GM06990 (cell line): ENCODE data around the gene PTPN21.

Source experiments
- DNase-seq: peaks from one replicate; pipeline ENCODE4 v3.0.0-alpha.2; 2011; ENCODE audit not compliant: insufficient read length; ENCODE audit errors: extremely low read depth
- H3K27me3 ChIP-seq: replicated peaks from 2 replicates; pipeline ENCODE4 v1.6.0; 2011; ENCODE audit warnings: low read length; ENCODE audit not compliant: control insufficient read depth, insufficient read depth
- H3K36me3 ChIP-seq: 2 replicates; pipeline ENCODE4 v1.5.1; 2011; ENCODE audit warnings: low read length; ENCODE audit not compliant: control insufficient read depth, insufficient read depth
- H3K4me3 ChIP-seq: replicated peaks from 2 replicates; pipeline ENCODE4 v1.5.1; 2011; ENCODE audit warnings: low read depth, mild to moderate bottlenecking, control low read depth, low read length
- CTCF ChIP-seq: IDR thresholded peaks from 2 replicates; pipeline ENCODE4 v1.5.1; 2011; ENCODE audit warnings: low read length, control low read depth, mild to moderate bottlenecking, inconsistent platforms; ENCODE audit not compliant: insufficient read depth, poor library complexity, severe bottlenecking

Gene PTPN21

GRCh38 chr14:88479574-88479987 is 75.2 kb downstream of the PTPN21 start:
- no peak for TF ChIP-seq CTCF
- H3K4me3 ChIP-seq, result no peak overlapping the region
- no peaks in the 10 kb centered on the region; the same call in 1 of the 2 replicates for H3K27me3 ChIP-seq
- DNase-seq, result no peak
- H3K36me3 ChIP-seq, result no peaks in the 10 kb centered on the region

- no peaks in the 10 kb centered on the region; the same call in 1 of the 2 replicates for H3K27me3 ChIP-seq
- TF ChIP-seq CTCF, result no peak
- H3K4me3 ChIP-seq, result no peak overlapping the region
- DNase-seq, result no peak
- no peaks in the 10 kb centered on the region for H3K36me3 ChIP-seq
Observed at GRCh38 chr14:88478931-88479330, 75.9 kb downstream of the PTPN21 start.

GRCh38 chr14:88477513-88478250 is 77.1 kb downstream of the PTPN21 start:
- H3K36me3 ChIP-seq, result no peaks in the 10 kb centered on the region
- no peak for DNase-seq
- no peak overlapping the region for H3K4me3 ChIP-seq
- no peak for TF ChIP-seq CTCF
- no peaks in the 10 kb centered on the region; the same call in 1 of the 2 replicates for H3K27me3 ChIP-seq

GRCh38 chr14:88476825-88477224 is 78.0 kb downstream of the PTPN21 start:
- DNase-seq, result no peak
- no peak for TF ChIP-seq CTCF
- Histone ChIP-seq H3K36me3 (no peaks in the 10 kb centered on the region), H3K27me3 (no peaks in the 10 kb centered on the region), H3K4me3 (no peak overlapping the region)

GRCh38 chr14:88476214-88476774 is 78.5 kb downstream of the PTPN21 start:
- no peaks in the 10 kb centered on the region for H3K36me3 ChIP-seq

More at GRCh38 chr14:88476214-88476774, 78.5 kb downstream of the PTPN21 start:
- Histone ChIP-seq H3K27me3 (no peaks in the 10 kb centered on the region), H3K4me3 (no peak overlapping the region)
- DNase-seq, result no peak
- TF ChIP-seq CTCF, result no peak
